H4 (cell line): Measurements from ENCODE around the gene CLOCK. TPM values are rescaled to one million over a fixed set of nuclear protein-coding genes. Genes with fewer than 3 reads are reported as not detected.

Source experiments
- DNase-seq: peaks from one replicate; pipeline ENCODE4 v3.0.0-alpha.2; 2015; ENCODE audit warnings: low spot score
- total RNA-seq: library from RNA; depleted of rRNA; stranded (reverse); fragments of >200 nt; shearing (Covaris generic); gene quantifications from 2 replicates; pipeline ENCODE4 v1.2.3, GENCODE V29; 2014; rRNA removed

Gene CLOCK
- total RNA-seq, 1 experiment from 2014 or later, result 19.5 TPM

DNA sequence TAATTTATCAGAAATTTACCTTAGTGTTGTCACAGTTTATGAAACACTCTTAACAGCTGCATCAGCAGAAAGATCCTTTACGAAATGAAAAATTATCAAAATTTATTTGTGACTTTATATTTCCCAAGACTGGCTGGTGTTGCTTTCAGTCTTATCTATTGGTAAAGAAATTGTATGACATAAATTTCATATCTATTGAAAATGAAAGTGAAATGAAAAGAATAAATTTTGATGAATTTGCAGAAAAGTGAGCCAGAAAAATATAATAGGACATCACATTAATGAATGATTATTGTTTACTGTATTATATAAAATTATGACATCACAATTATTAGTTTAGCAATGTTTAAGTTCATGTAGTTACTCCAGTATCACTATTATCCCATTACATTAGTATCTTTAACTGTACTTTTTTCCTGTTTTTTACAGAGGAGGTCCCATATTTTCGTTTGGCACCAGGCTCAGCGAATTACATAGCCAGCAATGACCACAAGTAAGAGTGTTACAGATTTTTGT lies 164.2 kb downstream of the CLOCK start:
- DNase-seq, result no peak

DNA sequence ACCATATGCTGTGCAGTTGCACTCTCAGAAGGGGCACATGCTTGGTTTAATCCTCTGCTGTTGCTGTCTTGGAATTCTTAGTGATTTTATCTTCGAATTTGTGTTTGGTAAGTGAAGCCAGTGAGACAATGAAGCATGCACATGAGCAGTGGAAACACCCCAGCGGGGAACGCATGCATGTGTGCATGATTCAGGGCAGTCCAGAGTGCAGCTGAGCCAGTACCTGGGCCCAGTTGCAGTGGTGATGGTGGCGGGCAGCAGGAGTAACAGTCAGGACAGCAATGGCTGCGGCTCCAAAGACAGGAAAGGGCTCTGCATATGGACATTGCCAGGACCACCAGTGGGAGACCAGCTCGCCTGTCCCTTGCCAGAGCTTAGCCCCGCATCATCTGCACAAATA lies 165.2 kb downstream of the CLOCK start:
- DNase-seq, result no peak

DNA sequence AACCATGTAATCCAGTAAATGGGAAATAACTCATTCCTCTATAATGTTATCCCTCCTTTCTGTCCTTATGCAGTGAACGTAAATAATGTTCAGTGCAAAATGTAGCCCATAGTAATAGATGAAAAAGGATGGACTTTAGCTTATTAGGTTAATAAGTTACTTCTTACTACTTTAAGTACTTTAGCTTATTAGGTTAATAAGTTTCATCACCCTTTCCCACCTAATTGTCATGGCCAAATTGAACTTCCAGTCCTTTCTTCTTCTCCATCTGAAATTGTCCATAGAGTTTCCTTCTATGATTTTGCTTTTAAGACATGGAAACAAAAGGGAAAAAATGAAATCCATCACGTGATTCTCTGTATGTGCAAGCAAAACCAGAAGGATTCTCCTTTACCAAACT lies 166.1 kb downstream of the CLOCK start:
- no peak for DNase-seq

DNA sequence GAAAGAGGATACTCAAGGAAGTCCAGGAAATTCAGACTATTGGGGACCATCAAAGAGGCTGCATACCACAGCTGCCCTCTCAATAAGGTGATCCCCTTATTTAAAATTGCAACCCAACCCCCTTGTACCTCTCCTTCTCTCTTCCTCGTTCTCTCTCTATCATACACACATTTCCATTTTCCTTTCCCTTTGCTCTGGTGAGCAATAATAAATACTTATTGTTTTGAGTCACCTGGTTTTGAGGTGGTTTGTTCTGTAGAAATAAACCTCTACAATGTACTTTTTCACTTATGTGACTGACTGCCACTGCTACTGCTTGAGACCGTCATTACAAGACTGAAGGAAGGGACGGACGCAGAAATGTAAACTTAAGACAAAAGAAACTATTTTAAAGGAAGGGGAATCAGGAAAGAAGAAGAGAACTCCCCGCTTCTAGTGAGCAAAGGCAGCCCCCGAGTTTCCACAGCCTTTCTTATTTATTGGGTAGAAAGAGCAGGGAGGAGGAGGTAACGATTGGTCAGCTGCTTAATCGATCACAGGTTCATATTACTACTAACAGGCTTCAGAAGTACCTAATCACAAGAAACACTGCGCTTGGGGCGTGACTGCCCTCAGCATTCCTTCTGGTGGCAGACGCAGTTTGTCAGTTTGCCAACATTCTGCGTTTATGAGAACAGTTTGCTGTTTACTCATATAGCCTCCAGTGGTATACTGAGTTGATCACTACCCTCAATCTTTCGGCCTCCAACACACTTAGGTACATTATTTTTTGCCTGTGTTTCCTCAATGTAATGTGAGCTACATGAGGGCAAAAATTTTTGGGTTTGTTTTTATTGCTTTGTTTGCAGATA lies 167.9 kb downstream of the CLOCK start:
- peak; percentile 71 for DNase-seq

Other genes starting within 250 kb of the CLOCK start
- 9.1 and 22.8 TPM in 2 replicates for gene SRD5A3, start 200.7 kb downstream of the CLOCK start, total RNA-seq
- 104 and 124 TPM in 2 replicates for gene TMEM165, start 151.0 kb downstream of the CLOCK start, total RNA-seq
- not detected in 2 replicates for gene PDCL2, start 45.3 kb upstream of the CLOCK start, total RNA-seq
- 2.8 and 6.1 TPM in 2 replicates for gene NMU, start 89.4 kb upstream of the CLOCK start, total RNA-seq